BJ (cell line): ENCODE data around the gene ABCB6. TPM values are rescaled to one million over a fixed set of nuclear protein-coding genes. Genes with fewer than 3 reads are reported as not detected.

Experiments used
- CTCF ChIA-PET: fragments of 350-600 bp; formaldehyde crosslinking; extraction: SDS; loops from one replicate; lab custom pipeline; 2021; ENCODE audit warnings: antibody characterized with exemption, inconsistent platforms; lab: Yijun Ruan, JAX
- POLR2A ChIA-PET: fragments of 300-600 bp; sonication (Branson Sonifier 250); formaldehyde crosslinking; extraction: SDS; loops from one replicate; lab custom pipeline; 2021; ENCODE audit warnings: antibody characterized with exemption; lab: Charles Lee
- DNase-seq: peaks from one replicate; pipeline ENCODE4 v3.0.0-alpha.2; 2011; ENCODE audit warnings: low read depth
- H3K27me3 ChIP-seq: 2 replicates; pipeline ENCODE4 v1.6.0; 2011; ENCODE audit warnings: low read length; ENCODE audit not compliant: control insufficient read depth, insufficient read depth
- H3K36me3 ChIP-seq: 2 replicates; pipeline ENCODE4 v1.5.1; 2011; ENCODE audit warnings: low read length; ENCODE audit not compliant: control insufficient read depth, insufficient read depth
- H3K4me3 ChIP-seq: 2 replicates; pipeline ENCODE4 v1.5.1; 2011; ENCODE audit warnings: low read depth, mild to moderate bottlenecking, control low read depth, low read length
- CTCF ChIP-seq: IDR thresholded peaks from 2 replicates; pipeline ENCODE4 v1.5.1; 2011; ENCODE audit warnings: low read depth, mild to moderate bottlenecking, control low read depth, inconsistent platforms, low read length, moderate library complexity; ENCODE audit not compliant: insufficient read depth
- polyA plus RNA-seq: library from polyadenylated mRNA; depleted of rRNA; stranded (reverse); fragments of >200 nt; gene quantifications from 2 replicates; pipeline ENCODE4 v1.2.3, GENCODE V29; 2011

Gene ABCB6
- polyA plus RNA-seq, 1 experiment = 33.4 TPM

GRCh38 chr2:219220652-219221402 is 2.1 kb upstream of the ABCB6 start:
- no peak for DNase-seq
- TF ChIP-seq CTCF = no peak
- ChIA-PET CTCF (interaction anchor here (2.2 to 2.3 kb wide), 2 partner anchors 74 to 78 kb away, joined by 7 to 15 read pairs; no protein-coding TSS in a partner anchor), POLR2A (no interaction called here)
- H3K4me3 ChIP-seq = no peak overlapping the region
- H3K36me3 ChIP-seq = peaks cover 51% of the 10 kb centered on the region
- no peaks in the 10 kb centered on the region for H3K27me3 ChIP-seq

GRCh38 chr2:219219784-219220532 is 1.2 kb upstream of the ABCB6 start:
- no peaks in the 10 kb centered on the region for H3K27me3 ChIP-seq
- ChIA-PET POLR2A (no interaction called here), CTCF (interaction anchor here (1.1 to 2.3 kb wide), 4 partner anchors 58 to 79 kb away, joined by 3 to 15 read pairs (median 5); no protein-coding TSS in a partner anchor)
- H3K4me3 ChIP-seq = no peak overlapping the region
- H3K36me3 ChIP-seq = peaks cover 47% of the 10 kb centered on the region
- DNase-seq = no peak
- TF ChIP-seq CTCF = no peak

GRCh38 chr2:219218217-219218731 is 484 bp downstream of the ABCB6 start:
- DNase-seq = no peak
- H3K36me3 ChIP-seq = peaks cover 37% of the 10 kb centered on the region
- TF ChIP-seq CTCF = no peak
- POLR2A ChIA-PET = interaction anchor here (0.6 kb wide), 2 partner anchors 9 to 10 kb away, joined by 3 read pairs; no protein-coding TSS in a partner anchor
- H3K27me3 ChIP-seq = no peaks in the 10 kb centered on the region
- peak overlapping the region; percentile 43 for H3K4me3 ChIP-seq
- CTCF ChIA-PET = interaction anchor here (0.7 to 2.3 kb wide), 12 partner anchors 9 to 1663 kb away, joined by 3 to 13 read pairs (median 4); partner anchors contain the start of gene NHEJ1

GRCh38 chr2:219216535-219216915 is 2.2 kb downstream of the ABCB6 start:
- Histone ChIP-seq H3K36me3 (peaks cover 29% of the 10 kb centered on the region), H3K4me3 (no peak overlapping the region), H3K27me3 (no peaks in the 10 kb centered on the region)
- DNase-seq = no peak
- CTCF ChIA-PET = interaction anchor here (0.9 to 2.1 kb wide), 7 partner anchors 10 to 79 kb away, joined by 3 to 11 read pairs (median 4); partner anchors contain the start of genes DNAJB2, GLB1L, STK16 and ZFAND2B
- TF ChIP-seq CTCF = no peak
- POLR2A ChIA-PET = no interaction called here
